Neural progenitor cell (in vitro differentiated cells): ENCODE data around the gene LGALS9C. TPM values are rescaled to one million over a fixed set of nuclear protein-coding genes. Genes with fewer than 3 reads are reported as not detected.
"Not testable (repeated sequence)": the region's sequence is repeated elsewhere in the genome, so short reads cannot be mapped to it uniquely, and the experiment has no call there.

Experiments
- DNase-seq: peaks from one replicate; pipeline ENCODE4 v3.0.0-alpha.2; 2016; ENCODE audit warnings: low spot score
- H2AFZ ChIP-seq: fragments of 200-600 bp; sonication (generic); replicated peaks from 2 replicates; pipeline ENCODE4 v1.6.1; 2016; ENCODE audit warnings: antibody characterized with exemption
- H3F3A ChIP-seq: fragments of 200-600 bp; sonication (generic); 2 replicates; pipeline ENCODE4 v1.6.1; 2016; ENCODE audit warnings: antibody characterized with exemption, low read depth
- H3K27ac ChIP-seq: fragments of 200-600 bp; sonication (generic); 2 replicates; pipeline ENCODE4 v1.5.1; 2016; ENCODE audit warnings: mild to moderate bottlenecking
- H3K27me3 ChIP-seq: fragments of 200-600 bp; sonication (generic); 2 replicates; pipeline ENCODE4 v1.6.1; 2016; ENCODE audit warnings: mild to moderate bottlenecking, moderate library complexity
- H3K36me3 ChIP-seq: fragments of 200-600 bp; sonication (generic); 2 replicates; pipeline ENCODE4 v1.5.1; 2016
- H3K4me1 ChIP-seq: fragments of 200-600 bp; sonication (generic); 2 replicates; pipeline ENCODE4 v1.6.1; 2016; ENCODE audit warnings: mixed run types
- H3K4me2 ChIP-seq: fragments of 200-600 bp; sonication (generic); 2 replicates; pipeline ENCODE4 v1.6.1; 2016
- H3K4me3 ChIP-seq: fragments of 200-600 bp; sonication (generic); 2 replicates; pipeline ENCODE4 v1.5.1; 2016
- H3K79me2 ChIP-seq: fragments of 200-600 bp; sonication (generic); 2 replicates; pipeline ENCODE4 v1.6.1; 2016; ENCODE audit warnings: low read depth
- H3K9ac ChIP-seq: fragments of 200-600 bp; sonication (generic); 2 replicates; pipeline ENCODE4 v1.6.1; 2016
- H3K9me3 ChIP-seq: fragments of 200-600 bp; sonication (generic); 2 replicates; pipeline ENCODE4 v1.5.1; 2016; ENCODE audit warnings: low read depth
- H4K20me1 ChIP-seq: fragments of 200-600 bp; sonication (generic); 2 replicates; pipeline ENCODE4 v1.6.1; 2016; ENCODE audit warnings: low read depth
- H3K27ac Mint-ChIP-seq: 3 replicates; pipeline ENCODE4 v1.8.0; 2021; ENCODE audit warnings: mixed read lengths
- H3K27me3 Mint-ChIP-seq: 2 replicates; pipeline ENCODE4 v1.8.0; 2022; ENCODE audit warnings: low read depth, mild to moderate bottlenecking, inconsistent platforms, moderate library complexity, mixed read lengths; ENCODE audit not compliant: insufficient read depth
- H3K36me3 Mint-ChIP-seq: 3 replicates; pipeline ENCODE4 v1.8.0; 2021; ENCODE audit warnings: mixed read lengths
- H3K4me1 Mint-ChIP-seq: 3 replicates; pipeline ENCODE4 v1.8.0; 2021; ENCODE audit warnings: mixed read lengths
- H3K4me3 Mint-ChIP-seq: 3 replicates; pipeline ENCODE4 v1.8.0; 2021; ENCODE audit warnings: mild to moderate bottlenecking, moderate library complexity, mixed read lengths
- H3K9me3 Mint-ChIP-seq: 3 replicates; pipeline ENCODE4 v1.8.0; 2020; ENCODE audit warnings: mixed read lengths
- total RNA-seq: library from RNA; depleted of rRNA; stranded (reverse); fragments of >200 nt; gene quantifications from 2 replicates; pipeline ENCODE4 v1.2.3, GENCODE V29; 2015; ENCODE audit warnings: low replicate concordance

The LGALS9C gene
- total RNA-seq, 1 donor from 2014 or later, result not detected

- not testable (repeated sequence) for H3K27ac ChIP-seq, H3K9ac ChIP-seq, H3K27me3 ChIP-seq, H3K4me2 ChIP-seq, H2AFZ ChIP-seq, H4K20me1 ChIP-seq, H3F3A ChIP-seq, H3K4me1 Mint-ChIP-seq, H3K79me2 ChIP-seq, H3K36me3 ChIP-seq, H3K9me3 Mint-ChIP-seq, H3K4me3 ChIP-seq, DNase-seq, H3K9me3 ChIP-seq, H3K4me3 Mint-ChIP-seq, H3K36me3 Mint-ChIP-seq, H3K27ac Mint-ChIP-seq, H3K4me1 ChIP-seq, H3K27me3 Mint-ChIP-seq
Measured at GRCh38 chr17:18449833-18450232, 26.8 kb upstream of the LGALS9C start.

DNA sequence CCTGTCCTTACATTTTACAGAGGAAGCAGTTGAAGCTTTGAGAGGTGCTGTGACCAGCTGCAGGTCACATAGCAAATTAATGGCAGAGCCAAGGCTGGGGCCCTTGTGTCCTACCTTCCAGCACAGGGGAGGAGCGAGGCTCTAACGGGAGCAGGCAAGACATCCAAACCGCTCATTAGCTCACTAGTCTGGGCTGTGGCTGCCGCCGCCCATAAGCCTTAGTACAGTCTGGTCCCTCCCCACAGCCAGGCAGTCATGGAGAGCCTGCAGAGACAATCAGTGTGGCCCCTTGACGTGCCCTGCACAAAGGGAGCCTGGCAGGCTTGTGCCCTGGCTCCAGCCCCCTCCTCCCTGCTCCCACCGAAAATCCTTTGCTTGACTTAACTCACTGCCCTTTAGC lies 25.6 kb upstream of the LGALS9C start:
- H3K27me3 Mint-ChIP-seq, H3K36me3 ChIP-seq, DNase-seq, H3K4me1 ChIP-seq, H3K27ac ChIP-seq, H3K27me3 ChIP-seq, H3F3A ChIP-seq, H3K9me3 Mint-ChIP-seq, H3K4me3 ChIP-seq, H3K4me1 Mint-ChIP-seq, H3K9ac ChIP-seq, H3K79me2 ChIP-seq, H3K4me3 Mint-ChIP-seq, H2AFZ ChIP-seq, H3K9me3 ChIP-seq, H3K4me2 ChIP-seq, H4K20me1 ChIP-seq, H3K36me3 Mint-ChIP-seq, H3K27ac Mint-ChIP-seq: not testable (repeated sequence)

GRCh38 chr17:18451969-18452368 lies 24.6 kb upstream of the LGALS9C start:
- H3K36me3 ChIP-seq, H3K4me1 Mint-ChIP-seq, H3K27ac Mint-ChIP-seq, H3K79me2 ChIP-seq, H3K4me3 ChIP-seq, H3K4me1 ChIP-seq, H4K20me1 ChIP-seq, H3K36me3 Mint-ChIP-seq, H2AFZ ChIP-seq, H3K9ac ChIP-seq, H3K4me3 Mint-ChIP-seq, H3K9me3 Mint-ChIP-seq, H3F3A ChIP-seq, H3K27me3 Mint-ChIP-seq, H3K27ac ChIP-seq, DNase-seq, H3K27me3 ChIP-seq, H3K4me2 ChIP-seq, H3K9me3 ChIP-seq: not testable (repeated sequence)

- not testable (repeated sequence) for H3K4me1 Mint-ChIP-seq, H3K4me1 ChIP-seq, H3K27ac ChIP-seq, H3K79me2 ChIP-seq, H3K27me3 Mint-ChIP-seq, H3K36me3 Mint-ChIP-seq, H3K27me3 ChIP-seq, H3K27ac Mint-ChIP-seq, H3K36me3 ChIP-seq, H4K20me1 ChIP-seq, H3F3A ChIP-seq, H3K9ac ChIP-seq, H3K4me3 ChIP-seq, H3K9me3 Mint-ChIP-seq, H3K9me3 ChIP-seq, H3K4me2 ChIP-seq, H2AFZ ChIP-seq, H3K4me3 Mint-ChIP-seq
- DNase-seq, result peak; percentile 2
Measured at GRCh38 chr17:18459035-18459434, 17.6 kb upstream of the LGALS9C start.

GRCh38 chr17:18463831-18464502 lies 12.6 kb upstream of the LGALS9C start:
- not testable (repeated sequence) for H3K9me3 Mint-ChIP-seq, H3K27ac Mint-ChIP-seq, H3K27ac ChIP-seq, H3K36me3 Mint-ChIP-seq, H4K20me1 ChIP-seq, H3K4me3 Mint-ChIP-seq, H3K4me1 ChIP-seq, H3K79me2 ChIP-seq, H3F3A ChIP-seq, H3K27me3 ChIP-seq, H2AFZ ChIP-seq, H3K9ac ChIP-seq, DNase-seq, H3K27me3 Mint-ChIP-seq, H3K4me1 Mint-ChIP-seq, H3K4me2 ChIP-seq, H3K4me3 ChIP-seq, H3K36me3 ChIP-seq, H3K9me3 ChIP-seq

DNA sequence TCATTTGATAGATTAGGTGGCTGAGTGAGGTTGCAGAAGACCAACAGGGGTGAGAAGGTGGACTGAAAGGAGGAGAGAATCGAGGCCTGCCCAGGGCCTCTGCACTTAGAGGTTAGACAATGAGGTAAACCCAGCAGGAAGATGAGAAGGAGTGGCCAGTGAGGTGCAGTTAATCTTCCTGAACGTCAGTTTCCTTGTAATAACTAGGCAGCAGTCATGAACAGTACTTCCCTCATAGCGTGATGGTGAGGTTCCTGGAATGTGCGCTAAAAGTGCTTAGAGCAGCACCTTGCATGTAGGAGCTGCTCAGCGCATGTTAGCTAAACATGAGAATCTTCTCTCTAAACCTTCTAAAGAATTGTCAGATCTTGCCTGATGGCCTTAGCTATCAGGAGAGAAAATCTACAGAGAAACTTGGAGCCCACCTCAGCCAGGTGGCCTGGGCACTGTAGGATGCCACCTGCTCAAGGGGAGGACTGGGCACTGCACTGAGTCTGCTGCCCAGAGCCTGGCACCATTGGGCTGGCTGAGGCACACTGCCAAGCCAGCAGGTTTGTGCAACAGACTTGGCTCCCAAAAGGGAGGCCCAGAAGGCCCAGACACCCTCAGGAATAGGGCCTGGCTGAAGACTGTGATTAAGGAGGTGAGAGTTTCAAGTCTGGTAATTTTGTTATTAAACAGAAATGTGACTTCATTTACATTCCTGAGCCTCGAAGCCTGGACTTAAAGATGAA lies 10.2 kb upstream of the LGALS9C start:
- not testable (repeated sequence) for H3K9me3 ChIP-seq, H3K4me2 ChIP-seq, H3K4me1 ChIP-seq, H3K36me3 ChIP-seq, H3F3A ChIP-seq, H3K9ac ChIP-seq, H3K27me3 Mint-ChIP-seq, H4K20me1 ChIP-seq, H3K27ac ChIP-seq, H3K9me3 Mint-ChIP-seq, H2AFZ ChIP-seq, H3K4me1 Mint-ChIP-seq, H3K27me3 ChIP-seq, H3K4me3 ChIP-seq, H3K79me2 ChIP-seq, H3K4me3 Mint-ChIP-seq, DNase-seq, H3K27ac Mint-ChIP-seq, H3K36me3 Mint-ChIP-seq

DNA sequence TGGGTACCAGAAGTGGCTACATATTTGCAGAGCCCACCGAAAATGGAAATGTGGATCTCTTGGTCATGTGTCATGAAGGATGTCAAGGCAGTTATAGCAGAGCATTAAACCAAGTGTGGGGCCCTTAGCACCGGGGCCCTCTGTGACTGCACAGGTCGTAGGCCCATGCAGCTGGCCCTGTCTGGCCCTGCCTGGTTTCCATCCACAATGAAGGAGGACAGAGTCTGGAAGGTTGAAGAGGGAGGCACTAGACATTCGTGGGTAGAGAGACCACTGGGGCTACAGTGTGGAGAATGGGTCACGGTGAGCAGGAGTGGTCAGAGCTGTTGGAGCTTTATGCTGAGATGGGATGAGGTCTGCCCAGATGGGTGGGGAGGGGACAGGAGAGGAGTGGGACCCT lies 9.6 kb upstream of the LGALS9C start:
- H3K4me2 ChIP-seq, H3K4me1 Mint-ChIP-seq, H3K79me2 ChIP-seq, H3K9ac ChIP-seq, H3K4me1 ChIP-seq, H3K27me3 Mint-ChIP-seq, H3K4me3 ChIP-seq, H3K36me3 Mint-ChIP-seq, H3K27ac ChIP-seq, H2AFZ ChIP-seq, H3K27me3 ChIP-seq, H3K9me3 Mint-ChIP-seq, H4K20me1 ChIP-seq, H3F3A ChIP-seq, H3K27ac Mint-ChIP-seq, DNase-seq, H3K9me3 ChIP-seq, H3K36me3 ChIP-seq, H3K4me3 Mint-ChIP-seq: not testable (repeated sequence)

- not testable (repeated sequence) for H3K4me1 Mint-ChIP-seq, H3K79me2 ChIP-seq, H3F3A ChIP-seq, H3K9me3 ChIP-seq, H3K4me1 ChIP-seq, H4K20me1 ChIP-seq, H3K27ac ChIP-seq, H3K27me3 Mint-ChIP-seq, H3K9ac ChIP-seq, H3K27ac Mint-ChIP-seq, H3K4me3 Mint-ChIP-seq, H2AFZ ChIP-seq, H3K9me3 Mint-ChIP-seq, H3K27me3 ChIP-seq, H3K36me3 ChIP-seq, H3K4me2 ChIP-seq, H3K4me3 ChIP-seq, DNase-seq, H3K36me3 Mint-ChIP-seq
Measured at GRCh38 chr17:18468472-18469171, 8.0 kb upstream of the LGALS9C start.
